ENCODE data around the gene TMEM117.
"Not testable (repeated sequence)": the region's sequence is repeated elsewhere in the genome, so short reads cannot be mapped to it uniquely, and the experiment has no call there.

Gene TMEM117

GRCh38 chr12:43968736-43969135, 132.9 kb downstream of the TMEM117 start:
- no peak for DNase-seq

GRCh38 chr12:43969882-43970281, 134.0 kb downstream of the TMEM117 start:
- DNase-seq, result no peak

GRCh38 chr12:43973385-43973784, 137.5 kb downstream of the TMEM117 start:
- no peak for DNase-seq

- DNase-seq, result no peak
Observed at GRCh38 chr12:43973993-43974392, 138.1 kb downstream of the TMEM117 start.

- DNase-seq, result no peak
Observed at GRCh38 chr12:43976027-43976426, 140.1 kb downstream of the TMEM117 start.

- DNase-seq, result no peak
Observed at GRCh38 chr12:43978556-43978955, 142.7 kb downstream of the TMEM117 start.

- no peak for DNase-seq
Observed at GRCh38 chr12:43979450-43979849, 143.6 kb downstream of the TMEM117 start.

- no peak for DNase-seq
Observed at GRCh38 chr12:43980627-43981191, 144.8 kb downstream of the TMEM117 start.

GRCh38 chr12:43981726-43982125, 145.8 kb downstream of the TMEM117 start:
- no peak for DNase-seq

- DNase-seq, result no peak
Observed at GRCh38 chr12:43982544-43982943, 146.7 kb downstream of the TMEM117 start.

- DNase-seq, result no peak
Observed at GRCh38 chr12:43988838-43989560, 153.1 kb downstream of the TMEM117 start.

- DNase-seq, result no peak
Observed at GRCh38 chr12:43992856-43993255, 157.0 kb downstream of the TMEM117 start.

- peak; percentile 31 to 36 for DNase-seq
Observed at GRCh38 chr12:44000309-44000952, 164.6 kb downstream of the TMEM117 start.

GRCh38 chr12:44002607-44003006, 166.7 kb downstream of the TMEM117 start:
- no peak for DNase-seq

GRCh38 chr12:44003721-44004120, 167.8 kb downstream of the TMEM117 start:
- DNase-seq, result no peak

- no peak for DNase-seq
Observed at GRCh38 chr12:44015333-44015941, 179.6 kb downstream of the TMEM117 start.

GRCh38 chr12:44017216-44017615, 181.3 kb downstream of the TMEM117 start:
- DNase-seq, result no peak

GRCh38 chr12:44019118-44019517, 183.2 kb downstream of the TMEM117 start:
- DNase-seq, result no peak

GRCh38 chr12:44020555-44020954, 184.7 kb downstream of the TMEM117 start:
- no peak for DNase-seq

- DNase-seq, result no peak
Observed at GRCh38 chr12:44021471-44021971, 185.6 kb downstream of the TMEM117 start.

- no peak for DNase-seq
Observed at GRCh38 chr12:44025499-44025898, 189.6 kb downstream of the TMEM117 start.

- no peak for DNase-seq
Observed at GRCh38 chr12:44026046-44026445, 190.2 kb downstream of the TMEM117 start.

- DNase-seq, result not testable (repeated sequence)
Observed at GRCh38 chr12:44026926-44027325, 191.0 kb downstream of the TMEM117 start.

- no peak for DNase-seq
Observed at GRCh38 chr12:44029194-44029593, 193.3 kb downstream of the TMEM117 start.
